HK-2 (cell line): ENCODE measurements around the gene FNTB.
"Not testable (repeated sequence)": the region's sequence is repeated elsewhere in the genome, so short reads cannot be mapped to it uniquely, and the experiment has no call there.

Experiments used
- DNase-seq: peaks from one replicate; pipeline ENCODE4 v3.0.0-alpha.2; 2018; ENCODE audit not compliant: unreplicated experiment

FNTB gene

DNA sequence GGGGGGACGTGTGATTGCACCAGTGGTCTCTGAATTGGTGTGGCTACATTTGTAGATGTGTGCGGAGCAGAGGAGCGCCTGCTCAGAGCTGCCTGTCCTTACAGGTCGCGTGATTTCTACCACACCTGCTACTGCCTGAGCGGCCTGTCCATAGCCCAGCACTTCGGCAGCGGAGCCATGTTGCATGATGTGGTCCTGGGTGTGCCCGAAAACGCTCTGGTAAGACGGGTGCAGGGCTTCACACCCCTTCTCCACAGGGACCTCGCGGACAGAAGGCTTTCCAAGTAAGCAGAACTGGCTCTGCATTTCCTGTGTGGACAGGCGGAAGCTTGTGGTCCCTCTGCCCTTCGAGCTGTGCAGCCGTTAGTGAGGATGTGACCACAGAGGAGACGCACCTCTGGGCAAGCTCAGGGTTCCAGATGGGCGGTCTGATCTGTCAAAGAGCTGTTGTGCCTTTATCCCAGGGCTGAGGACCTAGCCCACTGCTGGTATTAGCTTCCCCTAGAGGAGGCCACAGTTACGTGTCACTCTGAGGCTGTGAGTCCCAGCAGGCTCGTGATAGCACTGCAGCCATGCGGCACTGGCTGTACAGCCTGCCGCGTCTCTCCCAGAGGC, 67.9 kb downstream of the FNTB start:
- no peak for DNase-seq

DNA sequence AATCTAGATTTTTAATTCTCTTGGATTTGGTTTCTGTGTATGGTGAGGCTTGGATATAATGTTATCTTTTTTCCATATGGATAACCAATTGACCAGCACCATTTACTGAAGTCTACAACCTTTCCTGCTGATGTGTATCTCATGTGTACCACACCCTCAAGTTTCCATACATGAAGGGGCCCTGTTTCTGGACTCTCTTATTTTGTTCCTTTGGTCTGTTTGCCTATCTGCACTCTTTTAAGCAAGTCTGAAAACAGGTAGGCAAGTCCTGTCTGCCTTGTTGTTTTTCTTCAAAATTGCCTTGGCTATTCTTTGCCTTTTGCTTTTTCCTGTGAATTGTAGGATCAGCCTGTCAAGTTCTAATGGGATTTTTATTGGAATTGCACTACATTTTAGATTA, 71.0 kb downstream of the FNTB start:
- DNase-seq, result no peak

DNA sequence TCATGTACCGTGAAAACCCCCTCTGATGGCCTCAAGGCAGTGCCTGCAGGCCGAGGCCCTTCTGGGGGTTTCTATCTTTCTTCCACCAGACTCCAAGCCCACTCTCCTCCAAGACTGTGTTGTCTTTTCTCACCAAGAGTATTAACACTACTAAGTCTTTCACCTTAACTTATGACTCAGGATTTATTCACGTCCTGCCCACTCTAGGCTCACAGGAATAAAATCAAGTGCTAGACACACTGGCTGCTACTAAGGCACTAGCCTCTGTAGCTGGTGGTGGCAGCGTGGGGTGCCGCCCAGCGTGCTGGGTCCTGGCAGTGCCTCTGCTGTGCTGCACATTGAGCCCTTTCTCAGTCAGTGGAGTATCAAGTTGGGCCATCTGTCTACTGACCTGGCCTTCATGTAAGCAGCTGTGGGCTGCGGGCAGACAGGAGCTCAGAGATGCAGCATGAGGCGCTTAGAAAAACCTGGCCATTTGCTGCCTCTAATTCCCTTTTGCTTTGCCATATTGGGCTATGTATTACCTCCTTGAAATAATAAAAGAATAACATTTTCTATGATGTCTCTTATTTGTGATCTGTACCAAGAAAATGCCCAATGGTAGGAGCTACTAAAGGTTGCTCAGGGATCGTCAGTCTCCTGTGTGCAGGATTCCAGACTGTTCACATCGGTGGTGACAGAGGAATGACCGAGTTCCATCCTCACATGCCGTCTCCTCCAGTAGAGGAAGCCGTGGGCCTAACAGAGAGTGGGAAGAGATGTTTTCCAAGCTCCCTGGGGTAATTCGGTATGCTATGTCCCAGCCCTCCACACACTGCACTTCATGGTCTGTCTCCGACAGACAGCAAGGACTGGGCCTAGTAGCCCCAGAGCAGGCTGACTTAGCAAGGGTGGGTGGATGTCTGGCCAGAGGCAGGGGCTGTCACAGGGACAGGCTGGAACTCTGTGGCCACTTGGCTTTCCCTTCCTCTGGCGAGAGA, 75.7 kb downstream of the FNTB start:
- no peak for DNase-seq

DNA sequence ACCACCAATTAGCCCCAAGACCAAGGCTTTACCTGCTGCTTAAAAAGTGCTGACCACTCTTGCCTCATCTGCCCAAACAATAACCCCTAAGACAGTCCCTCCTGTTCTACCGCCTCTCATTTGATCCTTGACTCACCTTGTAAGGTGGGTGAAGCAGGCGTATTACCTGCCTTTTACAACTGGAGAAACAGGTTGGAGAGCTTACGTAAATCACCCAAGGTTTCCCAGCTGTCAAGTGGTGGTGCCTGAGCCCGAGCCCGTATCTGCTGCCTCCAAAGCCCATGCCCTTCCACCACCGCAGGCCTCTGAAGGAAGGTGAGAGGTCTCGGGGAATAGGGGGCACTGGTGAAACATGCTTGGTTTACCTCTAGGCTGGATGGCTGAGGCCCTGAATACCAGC, 79.0 kb downstream of the FNTB start:
- no peak for DNase-seq

DNA sequence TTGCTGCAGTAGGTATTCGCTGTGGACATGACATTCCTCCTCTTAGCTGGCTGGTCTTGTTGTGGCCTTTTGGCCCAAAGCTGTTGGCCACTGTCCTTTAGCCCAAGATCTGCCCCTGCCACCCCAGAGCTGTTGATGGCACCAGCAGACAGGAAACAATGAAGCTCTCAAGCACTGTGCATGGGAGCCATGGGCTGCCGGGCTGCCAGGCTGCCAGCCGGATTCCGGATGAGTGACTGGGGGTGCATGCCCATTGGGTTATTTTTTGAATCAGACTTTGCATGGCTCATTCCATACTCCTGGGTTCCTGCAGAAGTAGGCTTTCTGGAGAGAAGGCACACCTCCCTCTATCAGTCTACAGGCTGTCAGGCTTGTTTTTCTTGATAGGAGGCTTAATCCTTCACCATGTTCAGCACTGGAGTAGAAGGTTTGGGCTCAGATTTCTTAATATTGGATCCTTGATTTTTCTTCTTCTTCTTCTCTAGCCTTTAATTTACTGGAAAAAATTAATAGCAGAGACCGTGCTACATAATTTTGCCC, 83.2 kb downstream of the FNTB start:
- DNase-seq, result no peak

DNA sequence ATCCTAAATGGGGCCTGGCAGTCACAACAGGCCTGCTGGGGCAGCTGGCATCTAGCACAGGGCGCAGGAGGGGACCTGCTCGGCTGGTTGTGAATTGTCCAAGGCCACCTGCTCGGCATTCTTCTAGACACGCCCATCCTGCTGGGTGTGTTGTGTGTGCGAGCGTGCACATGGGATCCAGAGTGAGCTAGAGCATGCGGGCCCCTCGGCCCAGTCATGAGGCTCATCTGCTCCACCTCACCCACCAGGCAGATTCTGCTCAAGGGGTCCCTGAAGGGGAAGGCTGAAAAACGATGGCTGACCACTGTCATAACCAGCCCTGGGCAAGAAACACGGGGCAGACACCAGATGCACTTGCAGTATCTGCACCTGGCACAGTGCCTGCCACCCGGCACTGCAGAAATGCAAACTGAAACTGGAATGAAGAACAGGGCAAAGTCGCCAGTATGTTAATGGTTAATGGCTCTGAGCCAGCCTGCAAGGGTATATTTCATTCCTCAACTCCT, 83.8 kb downstream of the FNTB start:
- DNase-seq, result no peak

DNA sequence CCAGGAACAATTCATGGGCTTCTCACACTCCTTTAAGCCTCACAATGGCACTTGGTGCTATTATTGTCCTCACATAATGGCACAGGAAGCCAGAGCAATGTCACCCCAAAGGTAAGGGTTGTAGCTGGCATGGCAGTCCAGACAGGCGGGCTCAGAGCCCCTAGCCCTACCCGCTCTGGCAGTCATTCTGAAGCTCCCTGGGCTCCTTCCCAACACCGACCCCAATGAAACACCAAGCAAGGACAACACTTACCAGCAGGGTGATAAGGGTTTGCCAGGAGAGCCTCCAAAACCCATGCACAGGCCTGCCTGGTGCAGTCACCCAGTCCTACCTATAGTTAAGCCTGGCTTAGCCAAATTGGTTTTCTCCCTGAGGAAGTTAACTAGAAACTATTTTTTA, 84.8 kb downstream of the FNTB start:
- DNase-seq, result no peak

DNA sequence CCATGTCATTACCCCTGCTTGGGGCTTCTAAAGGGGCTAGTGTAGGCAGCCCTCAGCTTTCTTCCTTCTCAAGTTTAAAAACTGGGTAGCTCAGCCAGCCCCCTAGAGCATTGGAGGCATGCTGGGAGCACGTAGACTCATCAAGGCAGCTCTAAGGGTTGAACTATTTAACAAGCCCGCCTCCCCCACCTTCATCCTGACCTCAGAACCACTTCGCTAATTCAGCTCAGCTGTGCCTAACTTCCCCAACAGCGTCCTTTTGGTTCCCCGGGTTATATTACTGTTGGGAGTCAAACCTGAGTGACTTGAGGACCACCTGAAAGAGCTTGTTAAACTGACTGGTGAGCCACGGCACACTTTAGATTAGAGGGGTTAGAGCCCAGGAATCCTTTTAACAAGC, 85.6 kb downstream of the FNTB start:
- DNase-seq, result no peak

DNA sequence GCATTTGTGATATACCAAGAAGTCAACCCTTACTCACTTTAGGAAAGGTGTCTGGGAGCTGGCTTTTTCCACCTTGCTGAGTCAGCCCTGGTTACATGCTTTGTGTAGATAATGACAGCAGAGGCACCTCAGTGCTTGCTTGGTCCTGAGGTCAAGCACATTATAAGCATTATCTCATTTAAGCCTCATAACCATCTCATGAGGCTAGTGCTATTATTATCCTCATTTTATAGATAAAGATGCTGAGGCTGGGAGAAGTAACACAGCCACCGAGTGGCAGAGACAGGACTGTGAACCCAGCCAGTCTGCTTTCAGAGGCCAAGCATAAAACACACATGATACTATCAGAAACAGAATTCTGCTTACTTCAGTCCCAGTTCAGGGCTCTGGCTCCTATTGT, 86.2 kb downstream of the FNTB start:
- DNase-seq, result no peak

DNA sequence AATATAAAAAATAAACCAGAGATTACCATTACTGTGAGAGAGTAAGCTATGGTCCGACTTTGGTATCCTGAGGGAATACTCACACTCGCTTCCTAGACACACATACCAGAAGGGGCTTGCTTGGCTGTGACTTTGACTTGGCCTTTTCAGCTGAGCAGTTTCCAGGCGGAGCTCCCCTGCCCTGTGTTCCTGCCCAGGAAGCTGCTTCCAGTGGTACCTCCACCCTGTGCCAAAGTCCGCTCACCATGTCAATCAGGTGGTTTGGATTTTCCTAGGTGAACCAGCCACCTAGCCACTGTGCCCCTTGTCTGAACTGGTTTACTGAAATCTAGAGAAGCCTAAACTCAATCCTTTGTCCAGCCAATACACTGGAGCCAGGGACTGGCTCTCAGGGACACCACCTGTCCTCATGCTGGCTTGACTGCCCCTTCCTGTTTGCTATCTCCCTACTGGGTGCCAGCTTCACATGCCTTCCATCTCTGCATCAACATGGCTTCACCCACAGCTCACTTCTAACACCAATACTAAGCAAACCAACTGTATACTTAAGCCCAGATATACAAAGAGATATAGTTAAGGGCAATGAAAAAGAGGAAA, 87.0 kb downstream of the FNTB start:
- no peak for DNase-seq

DNA sequence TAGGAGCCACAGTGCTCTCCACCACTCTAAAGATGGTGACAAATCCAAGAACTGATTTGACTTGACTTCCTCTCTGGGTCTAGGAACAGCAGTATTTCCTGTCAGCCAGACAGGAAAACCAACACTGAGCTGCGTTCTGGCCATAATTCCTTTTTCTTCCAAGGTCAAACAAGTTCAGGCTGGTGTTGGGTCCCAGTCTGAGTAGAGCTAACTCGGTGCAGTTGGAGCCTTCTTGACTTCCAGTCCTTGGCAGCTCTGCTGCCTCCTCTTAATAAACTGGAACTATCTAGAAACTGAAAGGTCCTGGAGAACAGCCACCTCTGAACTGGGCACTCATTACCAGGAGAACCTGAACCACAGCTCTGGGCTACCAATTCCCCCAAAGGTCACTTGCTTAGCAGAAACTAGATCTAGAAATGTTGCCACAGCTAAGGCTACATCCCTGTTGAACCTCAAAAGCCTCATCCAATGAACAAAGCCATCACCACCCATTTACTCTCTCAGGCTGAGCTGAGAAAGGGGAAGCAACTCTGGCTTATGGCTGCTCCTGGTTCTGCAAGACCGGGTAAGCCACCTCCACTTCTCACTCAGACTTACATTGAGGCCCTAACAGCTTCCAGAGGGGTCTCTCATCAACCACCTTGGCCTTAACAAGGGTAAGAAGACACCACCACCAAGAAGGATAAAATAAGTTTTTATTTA, 87.9 kb downstream of the FNTB start:
- no peak for DNase-seq

DNA sequence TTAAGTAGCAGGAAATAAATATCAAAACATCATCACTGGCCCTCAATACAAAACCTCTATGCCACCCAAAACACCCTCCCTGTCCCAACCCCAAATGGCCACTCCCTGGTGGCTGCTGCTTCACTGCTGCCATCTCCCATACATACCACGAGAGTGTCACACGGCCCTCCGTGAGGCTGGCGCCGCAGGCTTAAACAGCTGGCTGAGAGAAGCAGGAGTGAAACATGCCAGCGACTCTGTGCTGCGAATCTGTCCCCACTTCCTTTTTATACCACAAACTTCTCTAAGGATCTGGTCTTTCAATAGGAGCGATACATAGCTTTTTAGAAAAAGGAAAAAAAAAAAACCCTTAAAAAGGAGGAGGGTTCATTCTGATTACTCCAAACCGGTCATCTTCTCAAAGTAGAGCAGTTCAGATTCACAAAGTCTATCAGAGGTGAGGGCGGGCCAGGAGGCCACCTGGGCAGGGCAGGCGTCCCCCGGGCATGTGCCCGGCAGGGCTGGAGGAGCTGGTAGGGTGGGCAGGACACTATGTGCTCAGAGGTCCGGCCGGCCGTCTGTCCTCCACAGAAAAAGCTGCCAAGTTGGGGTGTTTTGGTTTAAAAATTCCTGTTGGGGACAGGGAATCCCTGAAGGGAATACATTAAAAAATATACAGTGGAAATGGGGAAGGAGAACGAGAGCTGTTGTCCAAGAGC, 89.1 kb downstream of the FNTB start:
- DNase-seq, result no peak

DNA sequence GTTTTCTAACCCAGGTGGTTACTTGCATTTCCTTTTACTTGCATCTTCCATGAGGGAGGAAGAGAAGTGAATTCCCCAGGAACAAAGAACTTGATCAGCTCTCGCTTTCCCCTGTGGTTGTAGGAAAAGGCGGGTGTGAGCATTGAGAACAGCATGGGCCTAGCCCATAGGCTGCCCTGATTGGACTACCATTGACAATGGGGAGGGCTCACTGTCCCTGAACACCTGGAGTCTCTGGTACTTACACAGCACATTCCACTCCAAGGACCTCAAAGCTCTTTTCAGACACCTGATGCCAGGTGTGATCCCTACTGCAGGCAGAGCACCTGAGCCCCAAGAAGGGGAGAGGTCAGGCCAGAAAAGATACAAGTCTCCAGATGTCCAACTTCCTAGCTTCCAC, 90.6 kb downstream of the FNTB start:
- no peak for DNase-seq

DNA sequence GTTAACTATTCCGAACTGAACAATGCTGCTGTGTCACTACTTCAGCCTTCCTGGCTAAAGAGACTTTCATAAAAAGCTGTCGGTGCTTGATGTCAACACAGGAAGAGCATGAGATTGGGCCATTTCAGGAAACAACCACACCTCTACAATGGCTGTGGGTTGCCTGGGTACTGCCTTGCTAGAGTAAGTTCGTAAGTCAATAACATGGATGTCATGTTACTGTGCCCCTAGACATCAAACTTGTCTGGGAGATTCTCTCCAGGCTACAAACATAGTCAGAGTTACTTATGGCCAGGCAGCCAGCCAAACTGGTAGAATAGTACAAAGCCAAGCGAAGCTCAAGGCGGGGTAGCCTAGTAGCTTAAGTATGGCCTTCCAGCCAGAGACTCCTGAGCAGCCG, 92.5 kb downstream of the FNTB start:
- DNase-seq, result no peak

DNA sequence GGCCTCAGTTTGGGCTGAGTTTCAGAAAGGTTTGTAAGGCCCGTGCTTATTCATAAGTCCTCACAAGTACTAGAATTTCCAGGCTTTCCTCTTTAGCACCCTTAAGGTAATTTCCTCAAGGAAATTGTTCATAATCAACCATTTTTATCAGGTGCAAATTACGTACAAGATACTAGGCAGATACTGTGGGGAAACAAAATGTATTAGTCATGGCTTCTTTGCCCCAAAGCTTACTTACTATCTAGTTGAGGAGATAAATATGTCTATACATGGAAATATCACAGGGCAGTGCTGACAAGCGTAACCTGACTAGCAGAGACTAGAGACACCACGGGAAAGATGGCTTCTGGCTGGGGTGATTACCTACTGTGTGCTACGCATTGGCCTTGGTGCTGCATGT, 93.1 kb downstream of the FNTB start:
- no peak for DNase-seq

DNA sequence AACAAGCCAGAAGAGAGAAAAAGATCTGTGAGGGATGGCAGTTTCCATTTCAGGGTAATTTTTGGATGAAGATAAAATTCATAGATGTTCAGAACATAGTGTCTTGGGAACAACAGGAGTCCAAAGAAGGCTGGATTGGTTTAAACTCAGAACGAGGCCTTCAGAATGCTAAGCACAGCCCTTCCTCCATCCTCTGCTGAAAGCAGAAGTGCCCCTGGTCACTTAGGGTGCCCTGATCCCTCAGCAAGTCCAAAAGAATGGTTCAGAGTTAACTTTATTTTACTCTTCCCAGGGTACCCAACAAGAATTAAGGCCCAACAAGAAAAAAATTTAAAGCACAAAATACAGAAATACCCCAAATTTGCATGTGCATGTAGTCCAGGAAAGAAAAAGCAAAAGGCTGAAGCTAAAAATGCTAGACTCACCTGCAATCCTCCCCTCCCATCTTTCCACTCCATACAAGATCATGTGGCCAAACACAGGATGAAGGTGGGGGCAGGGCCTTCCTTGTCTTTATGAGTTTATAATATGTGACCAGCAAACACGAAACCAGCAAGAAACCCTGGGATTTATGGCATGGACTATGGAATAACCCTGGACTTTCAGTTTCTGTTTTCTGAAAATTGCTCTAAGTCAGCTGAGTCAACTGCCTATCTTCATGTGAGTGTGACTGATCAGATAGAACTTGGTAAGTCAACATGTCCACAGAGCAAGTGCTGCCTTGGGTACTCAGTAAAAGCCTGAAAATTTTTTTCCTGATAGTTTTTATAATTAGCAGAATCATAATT, 94.5 kb downstream of the FNTB start:
- DNase-seq, result no peak

DNA sequence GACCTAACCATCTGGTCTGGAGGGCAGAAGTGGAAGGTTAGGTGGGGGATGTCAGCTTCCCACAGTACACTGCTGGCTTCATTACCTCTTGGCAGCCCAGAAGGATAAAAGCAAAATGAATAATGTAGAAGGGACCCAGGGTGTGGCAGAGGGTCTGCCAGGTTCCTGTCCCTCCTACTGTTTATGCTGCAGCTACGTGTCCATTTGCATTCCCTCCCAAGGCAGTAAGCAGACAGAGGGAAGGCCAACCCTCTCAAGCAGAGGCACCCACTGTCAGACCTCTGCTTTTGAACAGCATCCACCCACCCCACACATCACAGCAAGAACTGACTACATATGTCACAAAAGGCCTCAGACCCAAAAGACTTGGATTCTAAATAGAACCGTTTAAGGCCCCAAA, 96.2 kb downstream of the FNTB start:
- no peak for DNase-seq

DNA sequence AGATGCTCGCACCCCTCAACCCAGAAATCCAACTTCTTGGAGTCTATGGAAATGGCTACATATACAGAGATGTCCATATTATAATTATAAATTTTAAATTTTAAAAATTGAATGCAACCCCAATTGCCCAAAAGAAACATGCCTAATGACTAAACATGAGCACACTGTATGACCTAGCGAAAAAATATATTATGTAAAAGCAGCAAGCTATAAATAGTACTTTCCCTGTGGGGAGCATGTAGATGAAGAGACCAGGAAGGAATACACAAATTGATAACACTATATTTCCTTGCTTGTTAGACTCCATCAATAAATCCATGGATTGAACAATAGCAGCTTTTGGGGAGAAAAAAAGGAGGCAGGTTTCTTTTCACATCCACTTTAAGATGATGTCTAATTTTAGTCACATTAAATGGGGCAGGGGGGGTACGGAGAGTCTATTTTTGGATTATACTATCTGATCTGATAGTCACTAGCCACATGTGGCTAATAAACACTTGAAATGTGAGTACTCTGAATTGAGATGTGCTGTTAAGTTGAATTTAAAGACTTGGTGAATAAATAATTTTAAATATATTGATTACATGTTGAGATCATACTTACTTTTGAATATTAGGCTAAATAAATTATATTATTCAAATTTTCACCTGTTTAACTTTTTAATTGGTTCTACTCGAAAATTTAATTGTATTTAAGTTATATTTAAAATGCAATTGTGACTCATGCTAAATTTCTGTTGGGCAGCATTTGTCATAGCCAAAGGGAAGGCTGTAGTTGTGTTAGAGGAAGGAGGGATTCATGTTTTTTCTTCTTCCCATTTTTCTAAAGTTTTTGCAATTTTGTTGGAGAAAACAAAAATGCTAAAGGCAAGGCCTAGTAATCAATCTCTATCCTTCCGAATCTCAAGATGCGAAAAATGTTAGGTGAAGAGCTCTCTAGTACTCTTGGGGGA, 98.1 kb downstream of the FNTB start:
- no peak for DNase-seq

DNA sequence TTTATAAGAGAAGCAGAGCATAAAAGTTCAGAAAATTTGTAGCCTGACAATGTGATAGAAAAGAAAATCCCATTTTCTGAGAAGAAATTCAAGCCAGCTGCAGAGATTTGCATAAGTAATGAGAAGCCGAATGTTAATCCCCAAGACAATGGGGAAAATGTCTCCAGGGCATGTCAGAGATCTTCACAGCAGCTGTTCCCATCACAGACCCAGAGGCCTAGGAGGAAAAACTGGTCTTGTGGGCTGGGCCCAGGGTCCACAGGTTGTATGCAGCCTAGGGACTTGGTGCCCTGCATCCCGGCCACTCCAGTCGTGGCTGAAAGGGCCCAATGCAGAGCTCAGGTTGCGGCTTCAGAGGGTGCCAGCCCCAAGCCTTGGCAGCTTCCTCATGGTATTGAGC, 100.0 kb downstream of the FNTB start:
- DNase-seq, result not testable (repeated sequence)
